H1 (cell line): ENCODE measurements around the gene KRTAP4-12. TPM values are rescaled to one million over a fixed set of nuclear protein-coding genes. Genes with fewer than 3 reads are reported as not detected.

ENCODE experiments used
- polyA plus RNA-seq, 7 experiments: library from polyadenylated mRNA; depleted of rRNA in 3 of 7; stranded (reverse) in 5 of 7; unstranded in 2 of 7; fragments of >200 nt in 5 of 7; fragments of 200-250 nt in 2 of 7; gene quantifications; 1 replicate in 5 of 7; 2 replicates in 1 of 7; 4 replicates in 1 of 7; pipeline versions ENCODE4 v1.2.1 to v1.2.3, GENCODE V29; 2011 to 2013; ENCODE audit warnings: missing spikeins in 2 of 7, mixed read lengths in 2 of 7
- total RNA-seq: library from RNA; stranded (reverse); fragmentation: NEBNext Ultra II Directional; extraction: Animal tissue kit (Norgen Biotek cat#: 25700); gene quantifications from 2 replicates; pipeline ENCODE4 v1.2.1, GENCODE V29; 2021
- TF ChIP-seq, protein P1 (sequence below): IDR thresholded peaks from 2 replicates; pipeline ENCODE4 v1.6.1; 2011; ENCODE audit warnings: low read length, improper control_type of control experiment

Gene KRTAP4-12
- total and polyA plus RNA-seq, 2 of the 8 experiments (the other 6 are each of a cell fraction or from before 2014, with no cell fraction given) = not detected

DNA sequence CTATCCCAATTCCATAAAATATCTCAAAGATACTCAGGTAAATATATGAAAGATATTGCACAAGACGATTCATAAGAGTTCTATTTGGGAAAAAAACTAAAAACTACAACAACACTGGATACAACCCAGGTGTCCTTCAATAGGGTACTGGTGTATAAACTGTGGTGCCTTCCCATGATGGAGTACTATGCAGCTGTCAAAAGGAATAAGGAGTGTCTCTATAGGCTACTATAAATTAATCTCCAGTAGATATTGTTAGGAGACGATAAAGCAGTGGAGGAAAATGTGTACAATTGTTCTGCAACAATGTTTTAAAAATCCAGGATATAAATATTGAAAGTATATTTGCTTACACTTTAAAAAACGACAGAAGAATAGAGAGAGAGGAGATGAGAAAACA is 2.4 kb upstream of the KRTAP4-12 start (continued):
- TF ChIP-seq, protein P1, sequence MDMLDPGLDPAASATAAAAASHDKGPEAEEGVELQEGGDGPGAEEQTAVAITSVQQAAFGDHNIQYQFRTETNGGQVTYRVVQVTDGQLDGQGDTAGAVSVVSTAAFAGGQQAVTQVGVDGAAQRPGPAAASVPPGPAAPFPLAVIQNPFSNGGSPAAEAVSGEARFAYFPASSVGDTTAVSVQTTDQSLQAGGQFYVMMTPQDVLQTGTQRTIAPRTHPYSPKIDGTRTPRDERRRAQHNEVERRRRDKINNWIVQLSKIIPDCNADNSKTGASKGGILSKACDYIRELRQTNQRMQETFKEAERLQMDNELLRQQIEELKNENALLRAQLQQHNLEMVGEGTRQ = no peak
